T follicular helper cell (primary cell): ENCODE measurements around the gene RNH1.
"Not testable (repeated sequence)": the region's sequence is repeated elsewhere in the genome, so short reads cannot be mapped to it uniquely, and the experiment has no call there.

Source experiments
- DNase-seq: peaks from one replicate; pipeline ENCODE4 v3.0.0-alpha.2; 2020; ENCODE audit warnings: low read depth

The RNH1 gene

DNA sequence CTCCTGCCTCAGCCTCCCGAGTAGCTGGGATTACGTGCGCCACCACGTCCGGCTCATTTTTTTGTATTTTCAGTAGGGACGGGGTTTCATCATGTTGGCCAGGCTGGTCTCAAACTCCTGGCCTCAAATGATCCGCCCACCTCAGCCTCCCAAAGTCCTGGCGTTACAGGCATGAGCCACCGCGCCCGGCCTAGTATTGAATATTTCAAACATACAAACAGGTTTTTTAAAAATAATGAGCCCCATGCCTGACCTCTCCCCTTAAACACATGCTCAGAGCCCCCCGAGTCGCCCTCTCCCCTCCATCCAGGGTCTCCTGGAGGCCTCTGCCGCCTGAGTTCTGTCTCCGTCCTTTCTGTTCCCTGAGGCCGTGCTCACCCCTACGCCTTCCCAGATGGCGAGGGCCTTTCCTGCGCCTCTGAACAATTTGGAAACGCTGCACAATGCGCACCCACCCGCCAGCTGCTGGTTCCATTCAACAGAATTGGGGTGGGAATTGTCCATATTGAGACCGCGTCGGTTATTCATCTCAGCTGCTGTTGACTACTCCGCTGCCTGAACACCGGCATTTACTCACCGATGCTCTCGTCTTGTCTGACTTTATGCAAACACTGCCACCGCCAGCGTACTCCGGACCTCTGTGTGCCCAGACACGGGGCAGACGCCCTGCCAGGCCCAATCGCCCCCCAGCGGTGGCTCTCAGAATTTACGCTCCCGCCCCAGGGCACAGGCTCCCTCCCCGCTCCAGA is 13.6 kb upstream of the RNH1 start:
- DNase-seq, result no peak

DNA sequence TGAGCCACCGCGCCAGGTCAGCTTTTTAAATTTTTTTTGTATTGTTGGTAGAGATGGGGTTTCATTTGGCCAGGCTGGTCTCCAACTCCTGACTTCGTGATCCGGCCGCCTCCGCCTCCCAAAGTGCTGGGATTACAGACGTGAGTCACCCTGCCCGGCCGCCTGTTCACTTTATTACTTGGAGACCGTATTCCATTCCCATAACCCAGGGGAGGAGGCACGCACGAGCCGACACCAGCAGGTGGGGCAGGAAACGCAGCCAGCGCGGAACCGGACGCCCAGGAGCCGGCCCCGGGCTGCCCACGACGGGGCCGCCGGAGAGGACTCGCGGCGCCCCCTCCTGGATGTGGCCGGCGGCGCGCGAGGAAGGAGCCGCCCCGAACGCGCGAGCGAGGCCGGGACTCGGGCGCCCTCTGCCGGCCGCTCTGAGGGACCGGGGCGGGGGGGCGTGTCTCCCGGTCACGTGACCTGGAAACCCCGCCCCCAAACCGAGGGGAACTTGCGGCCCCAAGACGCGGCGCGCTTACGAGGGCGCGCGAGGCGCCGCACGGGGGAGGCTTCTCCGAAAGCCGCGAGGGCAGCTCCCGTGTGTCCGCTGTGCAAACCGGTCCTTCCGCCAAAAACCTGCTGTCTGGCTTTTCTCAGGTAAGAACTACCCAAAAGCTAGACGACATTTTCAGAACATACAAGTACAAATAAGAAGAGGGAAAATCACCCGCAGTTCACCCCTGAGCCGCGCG is 11.6 kb upstream of the RNH1 start:
- DNase-seq, result peak; percentile 84

DNA sequence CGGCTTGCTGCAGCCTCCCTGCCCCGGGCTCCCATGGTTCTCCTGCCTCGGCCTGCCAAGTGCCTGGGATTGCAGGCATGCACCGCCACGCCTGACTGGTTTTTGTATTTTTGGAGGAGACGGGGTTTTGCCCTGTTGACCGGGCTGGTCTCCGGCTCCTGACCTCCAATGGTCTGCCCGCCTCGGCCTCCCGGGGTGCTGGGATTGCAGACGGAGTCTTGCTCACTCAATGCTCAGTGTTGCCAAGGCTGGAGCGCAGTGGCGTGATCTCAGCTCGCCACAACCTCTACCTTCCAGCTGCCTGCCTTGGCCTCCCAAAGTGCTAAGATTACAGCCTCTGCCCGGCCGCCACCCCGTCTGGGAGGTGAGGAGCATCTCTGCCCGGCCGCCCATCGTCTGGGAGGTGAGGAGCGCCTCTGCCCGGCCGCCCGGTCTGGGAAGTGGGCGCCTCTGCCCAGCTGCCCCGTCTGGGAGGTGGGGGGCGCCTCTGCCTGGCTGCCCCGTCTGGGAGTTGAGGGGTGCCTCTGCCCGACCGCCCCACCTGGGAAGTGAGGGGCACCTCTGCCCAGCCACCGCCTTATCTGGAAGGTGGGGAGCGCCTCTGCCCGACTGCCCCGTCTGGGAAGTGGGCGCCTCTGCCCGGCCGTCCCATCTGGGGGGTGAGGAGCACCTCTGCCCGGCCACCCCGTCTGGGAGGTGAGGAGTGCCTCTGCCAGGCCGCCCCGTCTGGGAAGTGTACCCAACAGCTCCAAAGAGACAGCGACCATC is 10.1 kb upstream of the RNH1 start:
- not testable (repeated sequence) for DNase-seq

DNA sequence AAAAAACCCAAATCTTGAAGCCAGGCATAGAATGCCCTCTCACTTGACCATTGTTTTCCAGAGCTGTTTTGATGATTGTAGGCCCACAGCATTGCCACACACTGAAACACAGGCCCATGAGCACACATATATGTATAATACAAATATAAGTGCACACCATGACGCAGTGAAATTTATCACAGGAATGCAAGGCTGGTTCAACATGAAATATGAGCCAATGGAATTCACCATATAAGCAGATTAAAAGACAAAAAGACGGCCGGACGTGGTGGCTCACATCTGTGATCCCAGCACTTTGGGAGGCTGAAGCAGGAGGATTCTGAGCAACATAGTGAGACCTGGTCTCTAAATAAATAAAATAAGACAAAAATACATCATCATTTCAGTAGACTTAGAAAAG is 9.4 kb upstream of the RNH1 start:
- DNase-seq, result no peak

DNA sequence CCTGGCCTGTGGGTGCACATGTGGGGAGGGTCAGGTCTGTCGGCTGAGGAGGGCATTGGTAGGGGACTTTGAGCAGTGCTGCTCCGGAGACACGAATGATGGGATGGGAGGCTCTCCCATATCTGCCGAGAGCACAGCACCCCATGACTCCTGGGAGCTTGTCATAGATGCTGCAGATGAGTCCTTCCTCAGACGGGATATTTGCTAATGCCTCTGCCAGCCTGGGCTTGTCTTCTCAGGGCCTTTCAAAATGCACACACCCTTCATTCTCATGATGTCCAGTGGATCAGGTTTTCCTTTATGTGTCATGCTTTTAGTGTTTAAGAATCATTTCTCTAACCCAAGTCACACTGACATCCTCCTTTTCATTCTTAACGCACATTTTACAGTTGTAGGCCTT is 8.1 kb upstream of the RNH1 start:
- no peak for DNase-seq

DNA sequence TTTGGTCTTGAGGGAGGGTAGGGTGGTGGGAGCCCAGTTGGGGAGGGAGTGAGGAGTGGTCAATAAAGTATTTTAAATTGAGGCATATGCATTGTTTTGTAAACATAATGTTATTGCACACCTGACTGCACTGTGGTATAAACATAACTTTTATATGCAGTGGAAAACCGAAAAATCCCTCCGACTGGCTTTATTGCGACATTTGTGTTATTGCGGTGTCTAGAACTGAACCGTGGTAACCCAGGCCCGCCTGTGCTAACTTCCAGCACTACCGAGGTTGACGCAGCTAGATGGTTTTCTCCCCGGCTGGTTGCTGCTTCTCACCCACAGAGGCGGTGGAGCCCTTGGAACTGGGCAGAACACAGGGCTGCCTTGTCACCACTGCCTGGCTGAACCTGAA is 7.6 kb upstream of the RNH1 start:
- no peak for DNase-seq

DNA sequence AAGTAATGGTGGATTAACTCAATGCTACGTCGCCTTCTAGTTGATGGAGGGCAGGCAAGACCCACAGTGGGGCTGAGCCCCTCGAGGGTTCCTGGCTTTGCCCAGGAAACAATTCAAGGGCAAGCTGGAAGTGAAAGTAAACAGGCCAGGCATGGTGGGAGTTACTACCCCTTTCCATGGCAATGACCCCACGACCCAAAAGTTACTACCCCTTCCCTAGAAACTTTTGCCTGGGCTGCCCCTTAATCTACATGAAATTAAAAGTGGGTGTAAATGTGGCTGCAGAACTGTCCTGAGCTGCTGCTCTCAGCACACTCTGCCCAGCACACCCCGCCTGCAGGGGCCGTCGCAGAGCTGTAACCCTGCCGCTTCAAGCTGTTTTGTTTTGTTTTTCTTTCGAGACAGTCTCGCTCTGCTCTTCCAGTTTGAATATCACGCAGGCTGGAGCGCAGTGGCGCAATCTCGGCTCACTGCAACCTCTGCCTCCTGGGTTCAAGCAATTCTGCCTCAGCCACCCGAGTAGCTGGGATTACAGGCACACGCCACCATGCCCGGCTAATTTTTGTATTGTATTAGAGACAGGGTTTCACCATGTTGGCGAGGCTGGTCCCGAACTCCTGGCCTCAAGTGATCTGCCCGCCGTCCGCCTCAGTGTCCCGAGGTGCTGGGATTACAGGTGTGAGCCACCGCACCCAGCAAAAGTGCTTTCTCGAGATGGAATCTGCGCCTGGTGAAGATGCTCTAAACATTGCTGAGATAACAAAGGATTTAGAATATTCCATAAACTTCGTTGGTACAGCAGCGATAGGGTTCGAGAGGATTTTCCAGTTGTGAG is 5.9 kb upstream of the RNH1 start:
- no peak for DNase-seq

DNA sequence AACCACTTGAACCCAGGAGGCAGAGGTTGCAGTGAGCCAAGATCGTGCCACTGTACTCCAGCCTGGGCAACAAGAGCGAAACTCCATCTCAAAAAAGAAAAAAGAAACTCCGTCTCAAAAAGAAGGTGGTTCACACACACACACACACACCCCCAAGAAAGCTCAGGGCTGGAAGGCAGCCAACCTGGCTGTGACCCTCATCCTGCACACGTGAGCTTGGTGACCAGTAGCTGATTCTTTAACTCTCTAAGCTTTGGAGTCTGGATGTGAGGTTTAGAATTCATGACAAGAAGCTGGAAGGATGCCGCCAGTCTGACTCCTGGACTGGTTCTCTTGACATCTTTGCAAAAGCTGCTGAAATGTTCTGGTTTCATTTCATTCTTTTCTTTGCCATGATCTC is 1.9 kb upstream of the RNH1 start:
- DNase-seq, result no peak

DNA sequence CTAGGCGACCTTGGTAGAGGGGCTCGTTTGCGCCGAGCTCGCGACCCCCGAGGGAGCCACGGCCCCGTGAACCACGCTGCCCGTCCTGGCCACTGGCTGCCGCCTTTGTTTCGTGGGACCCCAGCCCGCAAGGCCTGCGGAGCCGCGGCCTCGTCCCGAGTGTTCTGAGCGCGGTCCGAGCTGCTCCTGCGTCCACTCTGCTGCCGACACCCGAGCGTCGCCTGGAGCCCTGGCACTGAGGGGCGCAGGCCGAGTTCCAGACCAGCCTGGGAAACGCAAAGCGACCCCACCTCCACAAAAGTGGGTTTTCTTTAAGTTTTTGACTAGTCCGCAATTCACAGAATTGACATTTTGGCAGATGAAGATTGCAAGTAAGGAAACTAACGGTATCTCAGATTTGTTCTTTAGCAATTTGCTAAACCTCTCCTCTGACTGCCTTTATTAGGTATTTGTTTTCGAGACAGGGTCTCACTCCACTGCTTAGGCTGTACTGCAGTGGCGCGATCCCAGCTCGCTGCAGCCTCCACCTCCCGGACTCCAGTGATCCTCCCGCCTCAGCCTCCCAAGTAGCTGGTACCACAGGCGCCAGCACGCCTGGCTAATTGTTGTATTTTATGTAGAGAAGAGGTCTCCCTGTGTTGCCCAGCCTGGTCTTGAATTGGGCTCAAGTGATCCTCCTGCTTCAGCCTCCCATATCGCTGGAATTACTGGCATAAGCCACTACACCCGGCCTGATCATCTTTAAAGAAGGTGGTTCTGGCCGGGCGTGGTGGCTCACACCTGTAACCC is 879 bp upstream of the RNH1 start:
- DNase-seq, result no peak

DNA sequence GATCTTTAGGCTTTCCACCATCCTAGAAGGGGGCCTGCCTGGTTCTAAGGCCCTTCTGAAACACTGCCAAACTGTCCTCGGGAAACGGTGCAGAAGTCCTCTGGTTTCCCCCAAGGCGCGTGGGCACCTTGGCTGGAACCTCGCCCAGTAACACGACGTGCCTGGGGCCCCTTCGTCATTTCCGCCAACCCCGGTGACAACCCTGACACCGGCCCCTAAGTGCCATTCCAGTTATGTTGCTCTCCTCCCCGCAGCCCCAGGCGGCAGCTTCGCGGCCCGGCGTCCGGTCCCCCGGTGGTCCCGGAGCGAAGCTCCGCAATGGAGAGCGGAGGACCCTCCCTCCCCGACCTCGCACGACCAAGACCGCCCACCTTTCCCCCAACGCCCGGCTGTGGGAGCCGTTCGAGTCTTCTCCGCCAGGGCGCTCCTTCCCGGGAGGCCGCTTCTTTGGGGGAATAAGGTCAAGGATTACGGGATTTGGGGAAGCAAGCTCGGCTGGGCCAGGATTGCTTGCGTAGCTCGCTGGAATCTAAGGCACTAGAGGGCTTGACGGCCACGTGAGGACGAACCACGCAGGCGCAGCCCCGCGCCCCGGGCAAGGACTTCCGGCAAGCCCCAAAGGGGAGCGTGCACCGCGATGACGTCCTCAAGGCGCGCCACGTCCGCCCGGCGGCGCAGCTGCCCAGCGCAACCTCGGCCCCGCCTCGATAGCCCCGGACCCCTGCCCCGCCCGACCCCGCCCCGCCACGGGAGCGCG is 626 bp downstream of the RNH1 start:
- DNase-seq, result peak; percentile 95

DNA sequence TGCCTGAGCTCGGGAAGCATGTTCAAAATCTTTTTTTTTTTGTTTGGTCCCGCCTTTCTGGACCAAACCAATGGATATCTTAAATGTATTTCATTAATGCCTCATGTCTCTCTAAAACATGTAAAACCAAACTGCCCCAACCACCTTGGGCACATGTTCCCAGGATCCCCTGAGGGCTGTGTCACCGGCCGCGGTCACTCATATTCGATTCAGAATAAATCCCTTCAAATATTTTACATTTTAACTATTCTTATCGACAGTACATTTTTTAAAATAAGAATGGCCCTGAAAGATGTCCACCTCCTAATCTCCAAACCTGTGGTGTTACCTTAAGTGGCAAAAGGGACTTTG is 2.1 kb downstream of the RNH1 start:
- DNase-seq, result no peak

DNA sequence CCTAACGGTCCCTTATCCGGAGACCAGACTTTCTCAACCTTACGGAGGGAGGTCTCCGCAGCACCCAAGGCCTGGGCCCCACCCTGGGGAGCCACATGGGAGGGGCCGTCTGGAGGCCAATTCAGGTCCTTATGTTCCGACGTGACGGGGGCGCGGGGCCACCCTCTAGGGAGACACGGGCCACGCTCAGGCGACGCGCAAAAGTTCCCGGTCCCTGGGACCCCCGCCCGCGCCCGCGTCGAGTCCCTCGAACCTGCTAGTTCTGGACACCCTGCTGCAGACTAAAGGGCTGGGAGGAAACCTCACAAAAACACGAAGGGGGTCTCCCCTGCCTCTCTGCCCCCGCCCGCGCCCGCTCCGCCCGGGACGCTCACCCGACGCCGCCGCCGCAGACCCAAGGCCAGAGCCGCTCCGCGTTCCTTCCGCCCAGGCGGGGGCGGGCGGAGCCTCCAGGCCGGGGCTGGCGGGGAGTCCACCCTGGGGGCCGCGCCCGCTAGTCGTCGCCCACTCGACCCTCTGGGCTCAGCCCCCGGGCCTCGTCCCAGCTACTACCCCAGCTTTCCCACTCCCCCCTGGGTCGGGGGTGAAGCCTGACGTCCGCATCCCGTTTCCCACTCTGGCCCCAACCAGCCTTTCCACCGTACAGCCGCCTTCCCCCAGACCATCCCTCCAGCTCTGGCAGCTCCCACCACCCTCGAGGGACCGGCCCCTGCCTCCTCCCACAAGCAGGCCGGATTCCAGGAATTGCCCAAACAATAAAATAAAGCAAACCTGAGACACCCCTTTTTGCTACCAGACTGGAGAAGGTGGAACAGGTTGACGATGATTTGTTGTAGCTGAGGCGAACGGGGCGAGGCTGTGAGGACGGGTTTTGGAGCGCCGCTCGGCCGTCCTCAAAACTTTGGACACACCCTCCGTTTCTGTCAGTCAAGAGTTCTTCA is 2.7 kb downstream of the RNH1 start:
- no peak for DNase-seq

DNA sequence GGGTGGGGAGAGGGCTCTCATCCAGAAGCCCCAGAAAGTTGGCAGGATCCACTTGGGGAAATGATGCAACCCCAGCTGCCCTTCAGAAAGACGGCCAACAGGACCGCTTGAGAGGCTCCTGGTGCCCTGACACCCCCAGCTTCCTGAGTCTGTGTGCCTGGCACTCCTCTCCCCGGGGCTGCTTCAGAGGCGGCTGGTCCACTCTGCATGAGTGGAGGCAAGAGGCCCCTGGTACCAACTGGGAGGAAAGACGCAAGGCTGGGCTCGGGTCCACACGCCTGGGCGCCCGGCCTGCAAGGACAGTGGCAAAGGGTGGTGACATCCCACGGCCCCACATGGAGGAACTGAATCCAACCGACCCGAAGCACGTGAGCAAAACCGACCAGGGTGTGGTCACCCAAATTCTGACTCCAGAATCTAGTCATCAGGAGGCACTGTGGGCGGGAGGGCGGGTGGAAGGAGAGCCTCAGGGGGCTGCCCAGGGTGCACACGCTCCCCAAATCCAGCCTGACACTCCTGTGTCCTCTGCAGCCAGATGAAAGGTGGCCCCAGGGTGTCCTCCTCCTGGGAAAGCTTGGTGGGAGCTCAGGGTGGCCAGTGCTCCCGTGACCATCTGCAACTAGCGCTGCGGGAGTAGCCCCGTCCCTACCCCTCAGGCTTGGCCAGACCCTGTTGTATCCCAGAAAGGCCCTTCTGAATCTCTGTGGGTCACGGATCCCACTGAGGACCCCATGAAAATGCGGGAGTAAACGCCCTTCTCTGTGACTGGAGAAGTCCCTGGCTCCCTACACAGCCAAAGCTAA is 3.7 kb downstream of the RNH1 start:
- DNase-seq, result no peak

DNA sequence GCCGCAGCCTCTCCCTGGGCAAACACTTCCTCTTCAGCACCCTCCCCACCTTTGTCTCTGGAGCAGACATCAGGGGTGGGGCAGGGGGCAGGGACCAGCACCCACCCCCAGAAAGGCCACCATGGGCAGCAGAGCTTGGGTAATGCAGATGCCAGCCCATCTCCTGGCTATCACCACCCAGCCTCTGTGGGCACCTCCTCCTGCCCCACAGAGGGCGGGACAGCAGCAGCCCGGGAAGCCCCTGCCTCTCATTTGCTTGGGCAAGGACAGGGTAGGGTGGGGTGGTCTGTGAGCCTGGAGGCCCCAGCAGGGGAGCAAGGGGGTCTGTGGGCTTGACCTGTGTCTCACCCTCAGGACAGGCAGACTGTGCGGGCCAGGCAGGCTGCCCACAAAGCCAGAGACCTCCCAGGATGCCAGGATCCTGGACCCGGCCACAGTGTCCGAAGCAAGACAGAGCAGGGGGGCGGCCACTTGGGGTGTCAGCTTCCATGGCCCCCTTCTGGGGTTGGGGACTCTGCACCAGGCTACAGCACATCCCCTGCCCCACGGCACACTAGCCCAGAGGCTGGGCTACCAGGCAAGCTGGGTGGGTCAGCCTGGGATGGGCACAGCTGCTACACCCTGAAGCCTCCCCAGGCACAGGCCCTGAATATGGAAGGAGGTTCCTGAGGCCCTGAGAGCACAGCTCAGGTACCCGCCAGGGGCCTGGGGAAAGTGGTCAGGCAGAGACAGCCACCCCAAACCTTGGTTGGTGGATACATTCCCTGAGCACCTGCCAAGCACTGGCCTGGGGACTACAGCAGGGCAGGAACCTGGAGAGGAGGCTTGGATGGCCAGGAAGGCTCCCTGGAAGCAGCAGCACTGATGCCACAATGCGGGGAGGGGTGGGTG is 4.5 kb downstream of the RNH1 start:
- no peak for DNase-seq

DNA sequence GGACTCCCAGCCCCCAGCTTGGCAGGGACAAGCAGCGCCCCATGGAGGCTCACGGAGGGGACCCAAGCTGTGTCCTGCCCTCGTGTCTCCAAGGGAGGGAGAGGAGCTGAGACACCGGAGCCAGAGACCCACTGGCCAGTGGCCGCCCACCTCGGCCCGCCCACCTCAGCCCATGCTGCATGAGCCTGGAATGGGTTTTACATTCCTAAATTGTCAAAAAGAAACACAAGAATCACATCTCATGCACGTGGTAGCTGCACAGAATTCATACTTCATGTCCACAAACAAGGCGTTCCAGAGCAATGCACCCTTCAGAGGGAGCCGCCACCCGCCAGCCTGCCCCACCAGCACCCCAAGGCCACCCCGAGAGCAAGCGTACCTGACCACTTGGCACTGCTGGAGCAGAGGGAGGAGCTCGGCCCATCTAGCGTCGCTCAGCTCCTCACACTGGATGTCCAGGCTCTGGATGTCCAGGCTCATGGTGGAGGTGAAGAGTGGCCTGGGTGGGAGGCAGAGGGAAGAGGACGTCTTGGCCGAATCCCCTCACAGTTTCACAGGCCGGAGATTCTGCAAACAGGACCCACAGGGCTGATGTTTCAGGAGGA is 5.3 kb downstream of the RNH1 start:
- DNase-seq, result no peak

DNA sequence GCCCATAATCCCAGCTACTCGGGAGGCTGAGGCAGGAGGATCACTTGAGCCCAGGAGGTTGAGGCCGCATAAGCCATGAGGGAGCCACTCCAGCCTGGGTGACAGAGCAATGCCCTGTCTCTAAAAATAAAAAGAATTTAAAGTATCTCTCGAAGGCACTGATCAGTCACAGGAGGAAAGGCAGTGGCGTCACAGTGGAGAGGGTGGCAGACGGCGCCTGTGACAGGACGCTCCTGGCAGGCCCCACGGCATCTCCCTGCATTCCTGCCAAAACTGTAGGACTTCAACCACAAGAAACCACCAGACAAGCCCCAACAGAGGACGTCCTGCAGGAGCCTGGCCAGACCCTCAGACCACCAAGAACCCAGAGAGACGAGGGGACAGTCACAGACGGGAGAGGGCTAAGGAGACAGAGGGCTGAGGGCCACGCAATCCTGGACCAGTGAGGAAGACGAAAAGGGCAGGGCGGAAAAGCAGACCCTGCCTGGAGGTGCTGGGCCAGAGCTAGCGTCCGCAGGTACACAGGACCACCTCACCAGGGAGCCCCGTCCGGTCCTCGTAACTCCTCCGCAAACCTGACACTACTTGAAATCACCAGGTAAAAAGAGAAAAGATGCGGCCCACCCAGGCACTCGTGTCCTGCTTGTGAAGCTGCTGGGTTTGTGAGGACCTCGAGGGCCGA is 5.9 kb downstream of the RNH1 start:
- no peak for DNase-seq
